HG02588 (cell line): Measurements from ENCODE around the gene OPN1SW.

Experiments used
- ATAC-seq: cut with Tn5 transposase; IDR thresholded peaks from one replicate; pipeline ENCODE4 v1.9.1; 2021; ENCODE audit warnings: mild to moderate bottlenecking, moderate library complexity; ENCODE audit not compliant: unreplicated experiment

The OPN1SW gene, protein sequence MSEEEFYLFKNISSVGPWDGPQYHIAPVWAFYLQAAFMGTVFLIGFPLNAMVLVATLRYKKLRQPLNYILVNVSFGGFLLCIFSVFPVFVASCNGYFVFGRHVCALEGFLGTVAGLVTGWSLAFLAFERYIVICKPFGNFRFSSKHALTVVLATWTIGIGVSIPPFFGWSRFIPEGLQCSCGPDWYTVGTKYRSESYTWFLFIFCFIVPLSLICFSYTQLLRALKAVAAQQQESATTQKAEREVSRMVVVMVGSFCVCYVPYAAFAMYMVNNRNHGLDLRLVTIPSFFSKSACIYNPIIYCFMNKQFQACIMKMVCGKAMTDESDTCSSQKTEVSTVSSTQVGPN

DNA sequence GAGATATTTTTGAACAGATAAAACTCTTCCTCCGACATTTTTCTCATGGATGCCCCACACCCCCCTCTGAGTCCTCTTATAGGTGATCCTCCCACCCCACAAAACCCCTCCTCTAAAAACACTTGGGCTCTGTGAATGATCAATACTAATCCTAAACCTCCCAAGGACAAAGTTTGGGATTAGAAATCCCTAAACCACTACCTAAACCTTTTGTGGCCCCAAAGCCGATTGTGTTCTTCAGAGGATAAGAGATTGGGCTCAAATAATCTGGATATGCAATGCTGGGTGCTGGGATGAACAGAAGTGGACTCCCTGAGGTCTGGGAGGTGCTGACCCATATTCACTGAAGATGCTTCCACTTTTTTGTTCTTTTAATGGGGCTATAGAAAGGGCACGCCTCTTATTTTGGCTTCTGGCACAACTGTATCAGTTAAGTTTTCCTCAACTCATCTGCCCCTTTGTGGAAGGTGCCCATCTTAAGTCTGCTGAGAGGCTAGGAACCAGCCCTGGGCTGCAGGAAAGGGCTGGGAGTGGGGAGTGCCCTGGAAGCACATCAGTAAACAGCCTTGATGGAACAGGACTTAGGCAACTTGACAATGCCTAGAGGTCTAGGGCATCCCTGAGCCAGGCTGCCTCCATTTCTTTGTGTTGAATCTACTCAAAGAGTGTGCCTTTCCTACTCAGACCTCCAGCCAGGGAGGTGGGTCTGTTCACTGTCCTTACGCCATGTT, at the start of gene OPN1SW:
Gene OPN1SW (minus strand): TSS at position 51 of the 731 bp plus-strand sequence. CDS start 13 bp downstream, at position 38.
- no peak for ATAC-seq

- no peak for ATAC-seq
These were observed 46.1 kb upstream of the OPN1SW start for GRCh38 chr7:128821724-128822123.

- ATAC-seq: no peak
These were observed 43.1 kb upstream of the OPN1SW start for GRCh38 chr7:128818694-128819093.

DNA sequence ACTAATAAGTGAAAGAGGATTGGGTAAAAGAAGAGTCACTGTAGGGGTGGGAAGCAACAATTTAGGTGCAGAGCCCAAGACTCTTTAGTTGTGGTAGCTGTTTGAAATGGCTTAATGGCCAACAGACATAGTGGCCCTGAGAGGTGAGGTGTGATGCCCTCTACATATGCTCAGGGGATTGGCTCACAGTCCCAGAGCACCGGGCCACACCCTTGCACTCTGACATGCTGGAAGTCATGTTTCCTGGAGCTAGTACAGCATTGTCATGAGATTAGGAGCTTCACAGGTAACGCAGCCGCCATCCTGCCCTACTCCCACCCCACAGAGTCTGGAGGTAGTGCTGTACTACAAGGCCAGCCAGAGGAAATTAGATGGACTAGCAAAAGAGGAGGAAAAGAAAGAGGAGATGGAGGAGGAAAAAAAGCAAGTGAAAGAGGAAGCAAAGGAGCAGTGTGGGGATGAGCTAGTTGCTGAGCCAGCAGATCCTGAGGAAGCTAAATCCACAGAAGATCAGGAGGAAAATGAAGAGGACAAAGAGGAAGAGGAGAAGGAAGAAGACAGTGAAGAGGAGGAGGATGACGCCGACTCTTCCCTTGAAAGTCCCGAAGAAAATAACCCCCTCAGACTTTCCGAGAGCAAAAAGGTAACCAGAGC, 39.8 kb upstream of the OPN1SW start:
- ATAC-seq: no peak

- no peak for ATAC-seq
These were observed 38.9 kb upstream of the OPN1SW start for GRCh38 chr7:128814499-128814898.

DNA sequence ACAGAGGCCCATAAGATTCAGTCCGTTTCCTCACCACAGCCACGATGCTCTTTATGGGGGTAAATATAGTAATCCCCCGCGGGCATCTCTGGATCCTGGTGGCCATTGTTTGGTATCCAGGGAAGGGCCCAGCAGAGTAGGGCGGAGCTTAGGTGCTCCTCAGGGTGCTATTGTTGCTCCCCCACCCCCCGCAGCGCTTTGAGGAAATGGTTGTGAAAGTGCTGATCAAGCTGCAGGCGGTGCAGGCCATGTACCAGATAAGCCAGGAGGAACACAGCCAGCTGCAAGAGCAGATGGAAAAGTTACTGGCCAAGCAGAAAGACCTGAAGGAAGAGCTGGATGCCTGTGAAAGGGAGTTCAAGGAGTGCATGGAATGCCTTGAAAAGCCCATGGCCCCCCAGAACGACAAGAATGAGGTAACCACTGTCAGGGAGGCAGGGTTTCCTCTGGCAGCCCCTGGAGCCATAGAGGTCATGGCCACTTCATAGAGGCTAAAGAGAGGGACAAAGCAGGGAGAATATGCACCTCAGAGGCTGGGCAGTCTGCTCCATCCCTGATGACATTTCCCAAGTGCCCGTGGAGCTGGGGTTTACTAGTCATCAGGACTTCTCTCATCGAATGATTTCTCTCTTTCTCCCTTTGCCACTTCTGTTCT, 37.0 kb upstream of the OPN1SW start:
- no peak for ATAC-seq

GRCh38 chr7:128811631-128812430, 36.2 kb upstream of the OPN1SW start:
- ATAC-seq: no peak

DNA sequence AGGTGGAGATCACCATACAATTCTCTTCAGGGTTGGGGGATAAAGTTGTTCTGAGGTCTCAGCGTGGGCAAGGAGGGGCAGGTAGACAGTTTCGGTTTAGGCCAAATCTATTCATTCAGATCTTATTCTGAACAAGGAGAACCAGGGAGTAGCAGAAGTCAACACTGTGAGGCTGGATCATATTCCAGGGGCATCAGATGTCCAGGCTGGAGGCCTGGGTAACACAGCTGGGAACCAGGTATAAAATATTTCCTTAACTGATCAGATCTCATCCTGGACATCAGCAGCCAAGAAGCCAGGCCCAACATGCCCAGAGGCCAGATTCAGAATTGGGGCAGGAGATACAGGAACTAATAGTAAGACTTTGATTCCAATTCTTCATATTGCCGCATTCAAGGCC, 35.4 kb upstream of the OPN1SW start:
- no peak for ATAC-seq

DNA sequence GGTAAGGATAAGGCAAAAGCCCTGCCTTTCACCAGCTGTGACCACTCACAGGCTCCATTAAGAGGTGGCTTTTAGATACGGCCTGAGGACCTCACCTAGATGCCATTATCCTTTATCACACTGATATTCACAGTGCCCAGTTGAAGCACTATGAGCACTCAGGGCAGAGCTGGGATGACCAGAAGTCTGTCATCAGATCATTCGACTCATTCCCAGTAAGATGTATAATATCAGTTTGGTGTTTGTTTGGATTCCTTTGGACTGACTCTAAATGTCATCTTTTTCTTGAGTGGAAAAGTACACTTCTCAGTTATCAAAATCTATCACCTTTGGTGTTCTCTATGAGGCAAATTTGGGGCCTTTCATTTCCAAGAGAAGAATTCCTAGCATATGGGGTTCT, 34.9 kb upstream of the OPN1SW start:
- ATAC-seq: no peak

- no peak for ATAC-seq
These were observed 33.8 kb upstream of the OPN1SW start for GRCh38 chr7:128809363-128809762.

- ATAC-seq: no peak
These were observed 31.6 kb upstream of the OPN1SW start for GRCh38 chr7:128807191-128807590.

- ATAC-seq: no peak
These were observed 29.6 kb upstream of the OPN1SW start for GRCh38 chr7:128805225-128805624.

- ATAC-seq: no peak
These were observed 28.9 kb upstream of the OPN1SW start for GRCh38 chr7:128804484-128804883.

- ATAC-seq: no peak
These were observed 26.2 kb upstream of the OPN1SW start for GRCh38 chr7:128801667-128802418.

GRCh38 chr7:128801003-128801402, 25.4 kb upstream of the OPN1SW start:
- ATAC-seq: no peak

DNA sequence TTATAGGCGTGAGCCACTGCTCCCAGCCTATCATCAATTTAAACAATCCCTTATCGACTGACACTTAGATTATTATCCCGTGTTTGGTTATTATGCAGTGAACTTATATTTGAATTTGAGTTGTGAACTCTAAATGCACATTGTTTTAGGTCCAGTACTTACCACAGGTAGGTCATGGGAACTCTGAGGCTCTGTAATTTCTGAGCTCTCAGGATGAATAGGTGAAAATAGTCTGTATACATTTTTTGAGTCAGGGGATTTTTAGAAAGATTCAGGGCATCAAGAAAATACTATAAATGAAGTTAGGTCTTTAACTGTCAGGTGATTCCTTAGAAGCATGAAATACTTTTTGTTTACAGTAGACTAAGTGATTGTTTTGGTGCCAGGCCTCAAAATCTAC, 25.0 kb upstream of the OPN1SW start:
- no peak for ATAC-seq

GRCh38 chr7:128799451-128799850, 23.9 kb upstream of the OPN1SW start:
- no peak for ATAC-seq

DNA sequence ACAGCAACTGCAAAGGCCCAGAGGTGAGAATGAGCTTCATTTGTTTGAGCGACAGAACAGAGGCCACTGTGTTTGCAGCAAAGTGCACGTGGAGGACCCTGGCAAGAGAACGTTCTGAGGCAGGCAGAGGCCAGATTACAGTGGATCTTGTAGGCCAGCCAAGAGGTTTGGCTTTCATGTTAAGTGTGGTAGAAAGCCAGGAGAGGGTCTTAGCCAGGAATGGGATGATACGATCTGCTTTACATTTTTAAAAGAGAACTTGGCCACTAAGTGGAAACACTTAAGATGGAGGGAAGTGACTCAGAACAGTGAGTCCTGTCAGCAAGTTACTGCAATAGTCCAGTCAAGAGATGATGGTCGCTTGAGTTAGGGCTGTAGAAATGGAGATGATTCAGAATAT, 20.7 kb upstream of the OPN1SW start:
- ATAC-seq: no peak

DNA sequence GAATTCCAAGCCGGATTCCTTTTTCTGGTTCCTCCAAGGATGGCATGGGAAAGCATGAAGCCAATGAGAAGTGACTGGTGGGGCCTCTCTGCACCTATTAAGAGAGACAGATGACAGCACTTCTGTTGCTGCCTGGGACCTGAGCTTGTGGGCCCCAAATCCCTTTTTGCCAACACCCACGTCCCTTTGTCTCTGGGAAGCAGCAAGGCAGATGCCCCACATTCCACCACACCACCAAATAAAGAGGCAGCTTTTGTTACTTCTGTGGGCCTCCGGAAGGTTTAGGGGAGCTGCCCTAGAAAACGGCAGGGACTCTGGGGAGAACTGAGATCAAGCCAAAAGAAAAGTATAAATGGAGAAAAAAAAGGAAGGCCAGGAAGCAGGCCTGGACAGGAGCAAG, 19.5 kb upstream of the OPN1SW start:
- no peak for ATAC-seq

- no peak for ATAC-seq
These were observed 18.8 kb upstream of the OPN1SW start for GRCh38 chr7:128794436-128794835.
